Measurements from ENCODE around the gene NAB1.
A peak's percentile ranks its signal among the peaks of the same experiment; 100 is the strongest.

The NAB1 gene

DNA sequence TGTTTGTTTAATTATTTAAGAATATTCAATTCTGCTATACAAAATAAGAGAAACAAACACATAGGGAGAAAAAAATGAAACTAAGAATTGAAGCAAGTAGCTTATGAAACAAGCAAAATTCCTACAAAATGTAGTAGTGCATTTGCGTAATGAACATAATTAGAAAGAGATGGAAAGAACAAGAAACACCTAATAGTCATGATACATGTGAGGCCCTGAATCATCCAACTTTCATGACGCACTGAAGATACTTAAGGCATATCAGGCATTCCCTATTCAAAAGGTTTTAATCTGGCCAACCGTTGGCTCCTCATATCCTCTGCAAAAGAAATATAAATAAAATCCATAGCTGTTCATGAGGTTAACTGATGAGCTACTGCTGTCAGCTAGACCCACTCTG lies 14.5 kb upstream of the NAB1 start:
- no peak for DNase-seq (ENCODE audit: low read depth)
- TF ChIP-seq, protein P1, sequence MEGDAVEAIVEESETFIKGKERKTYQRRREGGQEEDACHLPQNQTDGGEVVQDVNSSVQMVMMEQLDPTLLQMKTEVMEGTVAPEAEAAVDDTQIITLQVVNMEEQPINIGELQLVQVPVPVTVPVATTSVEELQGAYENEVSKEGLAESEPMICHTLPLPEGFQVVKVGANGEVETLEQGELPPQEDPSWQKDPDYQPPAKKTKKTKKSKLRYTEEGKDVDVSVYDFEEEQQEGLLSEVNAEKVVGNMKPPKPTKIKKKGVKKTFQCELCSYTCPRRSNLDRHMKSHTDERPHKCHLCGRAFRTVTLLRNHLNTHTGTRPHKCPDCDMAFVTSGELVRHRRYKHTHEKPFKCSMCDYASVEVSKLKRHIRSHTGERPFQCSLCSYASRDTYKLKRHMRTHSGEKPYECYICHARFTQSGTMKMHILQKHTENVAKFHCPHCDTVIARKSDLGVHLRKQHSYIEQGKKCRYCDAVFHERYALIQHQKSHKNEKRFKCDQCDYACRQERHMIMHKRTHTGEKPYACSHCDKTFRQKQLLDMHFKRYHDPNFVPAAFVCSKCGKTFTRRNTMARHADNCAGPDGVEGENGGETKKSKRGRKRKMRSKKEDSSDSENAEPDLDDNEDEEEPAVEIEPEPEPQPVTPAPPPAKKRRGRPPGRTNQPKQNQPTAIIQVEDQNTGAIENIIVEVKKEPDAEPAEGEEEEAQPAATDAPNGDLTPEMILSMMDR (IDR thresholded peaks at IDR 0.05; ENCODE audit: low read length, missing control alignments) = no peak
- H3K4me3 ChIP-seq (replicated peaks; ENCODE audit: low read depth, low read length) = no peak overlapping the region

DNA sequence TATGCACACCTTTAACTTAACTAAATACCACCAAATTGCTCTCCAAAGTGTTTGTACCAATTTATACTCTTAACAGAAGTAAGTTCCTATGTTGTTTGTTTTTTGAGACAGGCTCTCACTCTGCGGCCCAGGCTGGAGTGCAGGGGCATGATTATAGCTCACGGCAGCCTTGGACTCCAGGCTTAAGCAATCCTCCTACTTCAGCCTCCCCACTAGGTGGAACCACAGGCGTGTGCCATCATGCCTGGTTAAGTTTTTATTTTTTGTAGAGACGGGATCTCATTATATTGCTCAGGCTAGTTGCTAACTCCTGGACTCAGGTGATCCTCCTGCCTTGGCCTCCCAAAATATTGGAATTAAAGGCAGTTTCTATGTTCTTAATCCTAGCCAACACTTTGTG lies 13.1 kb upstream of the NAB1 start:
- no peak for DNase-seq (ENCODE audit: low read depth)
- no peak overlapping the region for H3K4me3 ChIP-seq (replicated peaks; ENCODE audit: low read depth, low read length)
- TF ChIP-seq, protein P1 (IDR thresholded peaks at IDR 0.05; ENCODE audit: low read length, missing control alignments) = peak; percentile 14

DNA sequence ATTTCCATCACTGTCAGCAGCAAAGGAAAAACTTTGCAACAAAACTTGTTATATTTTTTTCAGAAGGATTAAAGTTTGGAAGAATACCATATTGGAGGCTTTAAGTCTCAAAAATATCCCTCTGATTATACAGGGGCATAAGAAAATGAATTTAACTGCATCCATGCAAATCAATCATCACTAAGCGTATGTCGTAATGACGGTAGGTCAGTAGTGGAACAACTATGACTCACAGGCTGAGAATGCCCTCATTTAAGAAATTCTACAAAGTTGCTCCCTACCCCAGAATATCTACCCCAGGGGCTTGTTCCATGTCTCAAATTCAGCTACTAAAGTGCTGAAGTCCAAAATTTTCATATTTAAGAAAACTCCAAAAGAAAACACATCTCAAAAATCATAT lies 12.5 kb upstream of the NAB1 start:
- DNase-seq (ENCODE audit: low read depth) = peak; percentile 88
- H3K4me3 ChIP-seq (replicated peaks; ENCODE audit: low read depth, low read length) = no peak overlapping the region

DNA sequence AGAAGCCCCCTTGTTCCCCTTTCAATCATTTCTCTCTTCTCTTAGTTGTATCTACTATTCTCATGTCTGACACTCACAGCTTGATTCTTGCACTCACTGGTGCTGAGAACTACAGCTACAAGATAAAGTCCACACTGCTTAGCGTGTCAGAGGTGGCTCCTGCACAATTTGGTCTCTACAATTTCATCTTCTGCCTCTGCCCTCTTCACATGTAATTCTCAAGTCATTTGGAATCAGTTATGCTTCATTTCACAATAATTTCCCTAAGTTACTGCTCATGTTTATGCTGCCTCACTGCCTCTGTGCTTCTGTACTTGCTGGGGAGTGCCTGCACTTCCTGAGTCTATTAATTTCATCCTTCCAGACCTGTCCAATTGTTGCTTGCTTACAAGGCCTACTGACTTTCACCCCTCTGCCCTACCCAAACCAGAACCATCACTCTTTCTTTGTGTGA lies 11.6 kb upstream of the NAB1 start:
- peak; percentile 79 for DNase-seq (ENCODE audit: low read depth)
- H3K4me3 ChIP-seq (replicated peaks; ENCODE audit: low read depth, low read length) = no peak overlapping the region
- TF ChIP-seq, protein P1 (IDR thresholded peaks at IDR 0.05; ENCODE audit: low read length, missing control alignments) = no peak

More for the DNA sequence above, 12.5 kb upstream of the NAB1 start:
- TF ChIP-seq, protein P1 (IDR thresholded peaks at IDR 0.05; ENCODE audit: low read length, missing control alignments) = no peak

DNA sequence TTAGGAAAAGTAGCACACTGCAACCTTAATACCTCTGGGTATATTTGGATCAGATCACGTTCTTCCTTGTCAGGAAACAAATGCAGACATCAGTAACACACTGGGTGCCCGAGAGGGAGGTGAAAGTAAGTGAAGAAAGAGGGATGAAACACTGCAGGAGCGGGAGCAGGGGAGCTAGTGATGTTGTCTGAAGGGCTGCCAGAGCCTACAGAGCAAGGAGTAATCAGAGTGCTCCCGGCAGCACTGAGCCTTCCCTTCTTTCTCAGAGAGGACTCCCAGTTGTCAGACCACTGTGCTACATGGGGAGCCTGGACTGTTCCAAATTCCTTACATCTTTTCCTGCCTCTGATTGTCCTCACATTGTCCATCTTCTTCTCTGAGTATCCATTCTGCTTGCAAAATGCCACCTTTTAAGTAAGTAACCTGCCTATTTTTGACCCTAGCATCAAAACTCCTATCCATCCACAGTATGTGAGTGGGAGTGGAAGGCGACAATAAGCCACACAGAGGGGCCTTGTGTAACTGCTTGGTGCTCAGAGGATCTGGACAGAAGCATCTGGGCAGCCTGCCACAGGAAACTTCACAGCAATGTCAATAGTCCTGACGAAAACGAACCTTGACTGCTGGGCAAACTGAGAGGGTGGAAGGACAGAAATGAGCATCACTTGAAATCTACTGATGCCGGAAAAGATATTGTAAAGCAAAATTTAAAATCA lies 10.8 kb upstream of the NAB1 start:
- H3K4me3 ChIP-seq (replicated peaks; ENCODE audit: low read depth, low read length) = no peak overlapping the region
- peak; percentile 59 for DNase-seq (ENCODE audit: low read depth)
- TF ChIP-seq, protein P1 (IDR thresholded peaks at IDR 0.05; ENCODE audit: low read length, missing control alignments) = no peak

DNA sequence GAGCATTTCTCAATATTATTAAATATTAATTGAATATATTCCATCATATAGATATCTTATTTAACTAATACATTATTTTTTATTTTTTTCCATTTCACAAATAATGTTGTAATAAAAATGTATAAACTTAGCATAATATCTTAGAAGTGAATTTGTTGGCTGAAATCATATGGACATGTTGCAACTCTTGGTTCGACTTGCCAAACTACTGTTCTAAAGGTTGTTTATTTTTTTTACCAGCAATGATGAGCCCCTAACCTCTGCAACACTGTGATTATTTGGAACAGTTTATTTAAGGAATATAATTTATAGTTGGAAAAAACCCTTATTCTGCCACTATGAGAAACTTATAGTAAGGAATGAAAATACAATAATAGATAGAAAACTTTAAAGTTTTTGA lies 8.8 kb upstream of the NAB1 start:
- DNase-seq (ENCODE audit: low read depth) = peak; percentile 71
- TF ChIP-seq, protein P1 (IDR thresholded peaks at IDR 0.05; ENCODE audit: low read length, missing control alignments) = no peak

DNA sequence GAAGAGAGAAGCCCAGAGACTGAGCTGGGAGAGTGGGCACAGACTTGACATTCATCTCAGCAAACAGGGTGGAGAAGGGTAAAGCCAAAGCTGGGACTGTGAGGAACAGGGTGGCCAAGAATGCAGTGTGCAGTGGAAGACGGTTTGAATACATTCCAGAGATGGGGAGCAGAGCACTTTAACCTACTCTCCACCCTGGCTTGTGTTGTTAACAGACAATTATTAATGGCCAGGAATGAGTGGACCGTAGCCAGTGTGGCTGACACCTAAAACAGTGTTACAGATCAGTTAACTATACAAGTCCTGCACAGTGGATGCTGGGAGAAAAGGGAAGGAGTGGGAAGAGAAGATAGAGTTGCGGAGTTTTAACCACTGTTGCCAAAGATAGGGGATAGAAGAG lies 7.4 kb upstream of the NAB1 start:
- TF ChIP-seq, protein P1 (IDR thresholded peaks at IDR 0.05; ENCODE audit: low read length, missing control alignments) = no peak
- H3K4me3 ChIP-seq (replicated peaks; ENCODE audit: low read depth, low read length) = no peak overlapping the region

More for the DNA sequence above, 8.8 kb upstream of the NAB1 start:
- no peak overlapping the region for H3K4me3 ChIP-seq (replicated peaks; ENCODE audit: low read depth, low read length)

More for the DNA sequence above, 7.4 kb upstream of the NAB1 start:
- no peak for DNase-seq (ENCODE audit: low read depth)
